Skin of body (tissue), 2 donors: ENCODE measurements around the gene PCNX1. TPM values are rescaled to one million over a fixed set of nuclear protein-coding genes. Genes with fewer than 3 reads are reported as not detected.
"Not testable (repeated sequence)": the region's sequence is repeated elsewhere in the genome, so short reads cannot be mapped to it uniquely, and the experiment has no call there.

Experiments used
- DNase-seq: peaks from one replicate; lab custom pipeline; 2025; lab: John Stamatoyannopoulos, UW
- total RNA-seq: library from RNA; depleted of rRNA; stranded (reverse); fragments of >200 nt; gene quantifications from one replicate; pipeline ENCODE4 v1.2.3, GENCODE V29; 2014

The PCNX1 gene
- total RNA-seq, 1 donor from 2014 or later: 79.1 TPM

GRCh38 chr14:70915415-70915814 lies 8.2 kb downstream of the PCNX1 start:
- DNase-seq: no peak

DNA sequence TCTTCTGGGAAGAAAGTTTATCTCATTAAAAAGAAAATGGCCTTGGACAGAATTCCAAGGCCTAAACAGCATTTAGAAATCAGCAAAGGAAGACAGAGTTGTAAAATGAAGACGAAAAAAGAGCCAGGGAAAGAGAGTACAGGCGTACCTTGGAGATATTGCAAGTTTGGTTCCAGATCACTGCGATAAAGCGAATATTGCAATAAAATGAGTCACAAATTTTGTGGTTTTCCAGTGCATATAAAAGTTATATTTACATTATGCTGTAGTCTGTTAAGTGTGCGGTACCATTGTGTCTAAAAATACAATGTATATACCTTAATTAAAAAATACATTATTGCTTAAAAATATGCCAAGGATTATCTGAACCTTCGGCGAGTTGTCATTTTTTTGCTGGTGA lies 9.0 kb downstream of the PCNX1 start:
- no peak for DNase-seq

- DNase-seq: no peak
Observed at GRCh38 chr14:70916799-70917198, 9.5 kb downstream of the PCNX1 start.

- DNase-seq: no peak
Observed at GRCh38 chr14:70917633-70918032, 10.4 kb downstream of the PCNX1 start.

- DNase-seq: no peak
Observed at GRCh38 chr14:70919774-70920173, 12.5 kb downstream of the PCNX1 start.

GRCh38 chr14:70920608-70921007 lies 13.3 kb downstream of the PCNX1 start:
- DNase-seq: no peak

GRCh38 chr14:70921669-70922068 lies 14.4 kb downstream of the PCNX1 start:
- no peak for DNase-seq

DNA sequence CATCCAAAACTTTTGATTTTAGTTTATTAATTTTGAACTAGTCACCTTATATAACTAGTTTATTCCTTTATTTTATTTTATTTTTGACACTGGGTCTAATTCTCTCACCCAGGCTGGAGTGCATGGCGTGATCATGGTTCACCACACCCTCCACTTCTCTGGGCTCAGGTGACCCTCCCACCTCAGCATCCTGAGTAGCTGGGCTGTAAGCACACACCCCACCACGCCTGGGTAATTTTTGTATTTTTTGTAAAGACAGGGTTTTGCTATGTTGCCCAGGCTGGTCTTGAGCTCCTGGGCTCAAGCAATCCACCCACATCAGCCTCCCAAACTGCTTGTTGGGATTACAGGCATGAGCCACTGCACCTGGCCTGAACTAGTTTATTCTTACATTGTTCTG lies 17.3 kb downstream of the PCNX1 start:
- no peak for DNase-seq

DNA sequence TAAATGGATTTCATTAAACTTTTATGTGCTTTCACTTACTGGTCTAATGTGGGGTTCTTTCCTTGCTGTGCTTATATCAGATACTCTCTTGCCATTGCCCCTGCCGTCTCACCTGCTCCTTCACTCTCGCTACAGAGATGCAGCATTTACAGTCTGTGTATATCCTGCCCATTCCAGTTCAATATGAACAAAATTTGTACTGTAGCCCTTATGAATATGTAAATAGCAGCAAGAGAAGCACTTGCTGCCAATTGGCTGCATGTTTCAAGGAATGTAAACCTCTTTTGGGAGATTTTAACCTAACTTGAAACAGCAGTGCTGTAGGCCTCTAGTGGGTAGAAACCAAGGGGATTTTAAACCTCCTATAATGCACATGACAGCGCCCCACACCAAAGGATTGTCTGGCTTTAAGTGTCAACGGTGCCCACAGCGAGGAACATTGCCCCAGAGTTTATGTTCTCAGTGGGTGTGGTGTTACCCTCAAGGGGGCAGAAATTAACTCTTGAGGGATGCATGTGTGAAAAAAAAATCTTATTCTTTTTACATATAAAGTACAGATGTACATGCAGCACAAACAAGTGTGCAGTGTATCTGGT lies 19.1 kb downstream of the PCNX1 start:
- no peak for DNase-seq

DNA sequence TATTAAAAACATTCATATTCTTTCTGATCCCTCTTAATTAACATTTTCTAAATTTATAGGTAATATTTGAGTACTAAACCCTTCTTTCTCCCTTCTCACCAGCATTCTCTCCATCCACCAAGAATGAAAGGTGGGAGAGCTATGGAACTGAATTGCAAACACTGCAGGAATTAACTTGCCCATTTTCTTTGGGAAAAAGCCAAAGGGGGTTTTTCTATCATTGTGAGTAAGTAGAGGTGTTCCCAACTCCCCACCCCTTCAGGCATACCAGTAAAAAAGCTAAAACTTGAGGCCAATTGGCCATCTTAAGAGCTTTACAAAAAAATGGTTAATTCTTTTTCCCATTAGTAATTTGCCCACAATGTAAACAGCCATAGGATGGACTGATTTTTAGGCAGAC lies 23.7 kb downstream of the PCNX1 start:
- no peak for DNase-seq

DNA sequence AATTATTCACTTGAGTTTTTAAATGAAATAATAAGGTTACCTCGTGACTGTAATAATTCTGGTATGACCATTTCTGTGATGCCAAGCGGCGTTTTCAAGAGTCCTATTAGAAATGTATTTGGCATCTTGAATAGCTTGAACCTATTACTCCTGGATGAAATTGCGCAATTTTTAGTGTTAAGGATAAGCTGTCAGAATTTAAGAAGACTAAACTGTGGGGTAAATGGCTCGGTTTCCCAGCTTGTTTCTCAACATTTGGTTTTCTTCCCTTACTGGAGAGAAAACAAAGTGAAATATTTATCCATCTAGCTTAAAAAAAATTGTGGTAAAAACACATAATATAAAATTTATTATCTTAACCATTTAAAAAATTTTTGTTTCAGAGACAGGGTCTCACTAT lies 26.8 kb downstream of the PCNX1 start:
- DNase-seq: no peak

DNA sequence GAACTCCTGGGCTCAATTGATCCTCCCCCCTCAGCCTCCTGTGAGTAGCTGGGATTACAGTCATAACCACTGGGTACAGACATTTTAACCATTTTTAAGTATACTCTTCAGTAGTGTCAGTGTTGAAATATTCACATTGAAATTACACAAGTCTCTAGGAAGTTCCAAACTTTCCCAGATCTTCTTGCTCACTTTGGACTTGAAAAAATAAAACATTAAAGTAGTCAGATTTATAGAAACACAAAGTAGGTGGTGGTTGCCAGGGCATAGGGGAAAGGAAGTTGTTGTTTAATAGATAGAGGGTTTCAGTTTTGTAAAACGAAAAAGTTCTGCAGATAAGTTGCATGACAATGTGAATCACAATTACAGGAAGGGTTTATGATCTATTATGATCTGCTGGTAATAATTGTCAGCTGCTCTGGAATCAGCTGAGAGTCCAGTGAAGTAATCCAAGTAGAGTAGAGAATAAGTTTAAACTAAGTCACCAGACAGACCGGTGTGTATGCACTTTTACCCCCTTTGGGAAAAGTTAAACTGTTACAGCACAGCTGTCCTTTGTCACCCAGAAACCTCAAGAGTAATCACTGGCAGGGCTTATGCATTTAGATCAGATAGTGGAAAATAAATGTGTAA lies 27.4 kb downstream of the PCNX1 start:
- DNase-seq: no peak

- no peak for DNase-seq
Observed at GRCh38 chr14:70935135-70935534, 27.9 kb downstream of the PCNX1 start.

GRCh38 chr14:70939693-70940092 lies 32.4 kb downstream of the PCNX1 start:
- DNase-seq: not testable (repeated sequence)

- DNase-seq: not testable (repeated sequence)
Observed at GRCh38 chr14:70941637-70942341, 34.5 kb downstream of the PCNX1 start.

- DNase-seq: no peak
Observed at GRCh38 chr14:70942342-70942706, 35.1 kb downstream of the PCNX1 start.

- not testable (repeated sequence) for DNase-seq
Observed at GRCh38 chr14:70942721-70943120, 35.5 kb downstream of the PCNX1 start.

DNA sequence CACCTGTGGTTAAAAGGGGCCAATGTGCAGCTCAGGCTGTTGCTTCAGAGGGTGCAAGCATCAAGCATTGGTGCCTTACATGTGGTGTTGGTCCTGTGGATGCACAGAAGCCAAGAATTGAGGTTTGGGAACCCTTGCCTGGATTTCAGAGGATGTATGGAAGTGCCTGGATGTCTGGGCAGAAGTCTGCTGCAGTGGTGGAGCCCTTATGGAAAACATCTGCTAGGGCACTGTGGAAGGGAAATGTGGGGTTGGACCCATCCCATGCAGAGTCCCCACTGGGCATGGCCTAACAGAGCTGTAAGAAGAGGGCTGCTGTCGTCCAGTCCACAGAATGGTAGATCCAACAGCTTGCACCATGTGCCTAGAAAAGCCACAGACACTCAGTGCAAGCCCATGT lies 36.6 kb downstream of the PCNX1 start:
- no peak for DNase-seq

DNA sequence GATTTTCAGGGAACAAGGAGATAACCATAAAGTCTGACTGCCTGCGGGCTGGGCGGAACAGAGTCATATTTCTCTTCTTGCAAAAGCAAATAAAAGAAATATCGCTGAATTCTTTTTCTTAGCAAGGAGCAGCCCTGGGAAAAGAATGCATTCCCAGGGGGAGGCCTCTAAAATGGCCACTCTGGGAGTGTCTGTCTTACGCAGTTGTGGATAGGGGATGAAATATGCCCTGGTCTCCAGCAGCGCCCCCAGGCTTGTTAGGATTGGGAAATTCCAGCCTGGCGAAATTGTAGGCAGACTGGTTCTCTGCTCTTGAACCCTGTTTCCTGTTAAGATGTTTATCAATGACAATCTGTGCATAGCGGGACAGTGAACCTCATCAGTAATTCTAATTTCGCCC lies 40.5 kb downstream of the PCNX1 start:
- no peak for DNase-seq

- no peak for DNase-seq
Observed at GRCh38 chr14:70952485-70952884, 45.2 kb downstream of the PCNX1 start.

DNA sequence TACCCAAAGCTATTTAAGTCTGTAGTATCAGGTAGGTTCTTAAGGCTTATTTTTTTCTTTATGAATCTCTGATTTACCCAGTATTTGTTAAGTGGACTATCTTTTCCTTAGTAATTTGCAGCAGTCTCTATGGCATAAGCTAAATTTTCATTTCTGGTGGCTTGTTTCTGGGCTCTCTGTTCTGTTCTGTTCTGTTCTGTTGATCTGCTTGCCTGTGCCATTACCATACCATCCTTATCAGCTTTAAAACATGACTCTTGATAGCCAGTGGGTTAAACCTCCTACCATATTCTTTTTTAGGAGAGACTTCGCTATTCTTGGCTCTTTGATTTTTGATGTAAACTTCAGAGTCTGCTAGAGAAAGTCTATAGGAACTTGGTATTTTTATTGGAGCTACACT lies 46.8 kb downstream of the PCNX1 start:
- DNase-seq: no peak

- DNase-seq: no peak
Observed at GRCh38 chr14:70955543-70956480, 48.6 kb downstream of the PCNX1 start.
